Smooth muscle cell (in vitro differentiated cells): ENCODE measurements around the gene LAMB1. TPM values are rescaled to one million over a fixed set of nuclear protein-coding genes. Genes with fewer than 3 reads are reported as not detected.
A peak's percentile ranks its signal among the peaks of the same experiment; 100 is the strongest.

Experiments
- DNase-seq: peaks from one replicate; lab custom pipeline; 2025; ENCODE audit not compliant: unreplicated experiment; lab: John Stamatoyannopoulos, UW
- H2AFZ ChIP-seq: fragments of 200-600 bp; sonication (generic); 2 replicates; pipeline ENCODE4 v1.6.0; 2016; ENCODE audit warnings: antibody characterized with exemption, low read depth, mild to moderate bottlenecking
- H3F3A ChIP-seq: fragments of 200-600 bp; sonication (generic); 2 replicates; pipeline ENCODE4 v1.6.0; 2017; ENCODE audit warnings: antibody characterized with exemption, low read depth
- H3K27ac ChIP-seq: fragments of 200-600 bp; sonication (generic); 2 replicates; pipeline ENCODE4 v1.5.1; 2016; ENCODE audit warnings: low read depth, mild to moderate bottlenecking
- H3K27me3 ChIP-seq: fragments of 200-600 bp; sonication (generic); 2 replicates; pipeline ENCODE4 v1.6.1; 2016; ENCODE audit warnings: low read depth, mild to moderate bottlenecking
- H3K36me3 ChIP-seq: fragments of 200-600 bp; sonication (generic); 2 replicates; pipeline ENCODE4 v1.5.1; 2016; ENCODE audit warnings: low read depth
- H3K4me1 ChIP-seq: fragments of 200-600 bp; sonication (generic); 2 replicates; pipeline ENCODE4 v1.5.1; 2016; ENCODE audit warnings: low read depth
- H3K4me2 ChIP-seq: fragments of 200-600 bp; sonication (generic); 2 replicates; pipeline ENCODE4 v1.6.0; 2016; ENCODE audit warnings: mild to moderate bottlenecking
- H3K4me3 ChIP-seq: fragments of 200-600 bp; sonication (generic); 2 replicates; pipeline ENCODE4 v1.5.1; 2016; ENCODE audit warnings: mild to moderate bottlenecking
- H3K79me2 ChIP-seq: fragments of 200-600 bp; sonication (generic); 2 replicates; pipeline ENCODE4 v1.6.0; 2016; ENCODE audit warnings: low read depth, mild to moderate bottlenecking
- H3K9ac ChIP-seq: fragments of 200-600 bp; sonication (generic); 2 replicates; pipeline ENCODE4 v1.6.0; 2016; ENCODE audit warnings: low read depth
- H3K9me3 ChIP-seq: fragments of 200-600 bp; sonication (generic); replicated peaks from 2 replicates; pipeline ENCODE4 v1.5.1; 2016; ENCODE audit warnings: low read depth
- H4K20me1 ChIP-seq: fragments of 200-600 bp; sonication (generic); 2 replicates; pipeline ENCODE4 v1.6.0; 2016; ENCODE audit warnings: low read depth
- WGBS: methylation state at CpG from one replicate; pipeline ENCODE4 v1.1.7; 2016; ENCODE audit warnings: low lambda C conversion rate; 5-methylcytosine and 5-hydroxymethylcytosine counted together
- polyA plus RNA-seq: library from polyadenylated mRNA; unstranded; fragments of >200 nt; fragmentation: Nextera tagmentation; extraction: Ambion mirVana; gene quantifications from 2 replicates; pipeline ENCODE4 v1.2.1, GENCODE V29; 2016
- total RNA-seq: library from RNA; depleted of rRNA; stranded (reverse); fragments of >200 nt; gene quantifications from 2 replicates; pipeline ENCODE4 v1.2.3, GENCODE V29; 2014
- TF ChIP-seq, protein P1 (sequence below): fragments of 200-600 bp; sonication (generic); IDR thresholded peaks from 2 replicates; pipeline ENCODE4 v1.5.1; 2017; ENCODE audit warnings: borderline replicate concordance, mild to moderate bottlenecking, antibody characterized with exemption; ENCODE audit not compliant: insufficient read depth, poor library complexity, severe bottlenecking

LAMB1 gene
- total and polyA plus RNA-seq, 2 experiments from 2014 or later = 191 to 244 TPM

DNA sequence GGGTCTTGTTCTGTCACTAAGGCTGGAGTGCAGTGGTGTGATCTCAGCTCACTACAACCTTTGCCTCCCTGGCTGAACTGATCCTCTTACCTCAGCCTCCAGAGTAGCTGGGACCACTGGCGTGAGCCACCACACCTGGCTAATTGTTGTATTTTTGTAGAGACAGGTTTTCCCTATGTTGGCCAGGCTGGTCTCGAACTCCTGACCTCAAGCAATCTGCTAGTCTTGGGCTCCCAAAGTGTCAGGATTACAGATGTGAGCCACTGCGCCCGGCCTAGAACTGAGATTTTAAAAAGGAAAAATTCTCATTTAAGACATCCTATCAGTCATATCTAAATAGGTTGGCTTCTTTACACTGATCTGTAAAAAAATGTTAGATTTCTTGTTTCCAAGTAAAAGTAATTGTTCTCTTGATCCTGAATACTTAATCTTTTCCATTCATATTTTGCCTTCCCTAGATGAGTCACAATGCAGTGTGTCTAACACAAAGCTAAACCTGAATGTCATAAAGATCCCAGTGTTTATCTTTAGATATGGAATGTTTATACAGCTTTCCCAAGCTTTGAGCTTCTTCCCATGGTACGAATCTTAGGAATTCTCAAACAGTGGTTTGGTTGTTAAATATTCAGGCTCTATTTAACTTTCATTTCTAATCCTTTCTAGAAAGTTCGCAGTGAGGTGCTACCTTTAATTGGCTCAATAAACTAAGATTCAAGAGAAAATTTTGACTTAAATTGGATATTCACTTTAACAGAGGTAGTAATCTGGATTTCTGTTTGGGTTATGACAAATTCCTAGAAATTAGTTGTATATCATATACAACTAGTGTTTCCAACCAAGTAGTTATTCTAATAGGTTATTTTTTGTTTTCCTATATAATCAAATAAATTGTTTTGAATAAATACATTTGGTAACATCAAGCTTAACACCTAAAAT is 12.1 kb upstream of the LAMB1 start:
- no peak for DNase-seq
- TF ChIP-seq, protein P1, sequence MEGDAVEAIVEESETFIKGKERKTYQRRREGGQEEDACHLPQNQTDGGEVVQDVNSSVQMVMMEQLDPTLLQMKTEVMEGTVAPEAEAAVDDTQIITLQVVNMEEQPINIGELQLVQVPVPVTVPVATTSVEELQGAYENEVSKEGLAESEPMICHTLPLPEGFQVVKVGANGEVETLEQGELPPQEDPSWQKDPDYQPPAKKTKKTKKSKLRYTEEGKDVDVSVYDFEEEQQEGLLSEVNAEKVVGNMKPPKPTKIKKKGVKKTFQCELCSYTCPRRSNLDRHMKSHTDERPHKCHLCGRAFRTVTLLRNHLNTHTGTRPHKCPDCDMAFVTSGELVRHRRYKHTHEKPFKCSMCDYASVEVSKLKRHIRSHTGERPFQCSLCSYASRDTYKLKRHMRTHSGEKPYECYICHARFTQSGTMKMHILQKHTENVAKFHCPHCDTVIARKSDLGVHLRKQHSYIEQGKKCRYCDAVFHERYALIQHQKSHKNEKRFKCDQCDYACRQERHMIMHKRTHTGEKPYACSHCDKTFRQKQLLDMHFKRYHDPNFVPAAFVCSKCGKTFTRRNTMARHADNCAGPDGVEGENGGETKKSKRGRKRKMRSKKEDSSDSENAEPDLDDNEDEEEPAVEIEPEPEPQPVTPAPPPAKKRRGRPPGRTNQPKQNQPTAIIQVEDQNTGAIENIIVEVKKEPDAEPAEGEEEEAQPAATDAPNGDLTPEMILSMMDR = no peak
- no peaks in the 10 kb centered on the region for H4K20me1 ChIP-seq
- WGBS = 53% methylated on average over 6 of the region's 6 CpGs
- H3K27me3 ChIP-seq = no peaks in the 10 kb centered on the region
- no peak overlapping the region for H2AFZ ChIP-seq
- peak overlapping the region; percentile 30 for H3K27ac ChIP-seq
- peak overlapping the region; percentile 65 for H3K4me2 ChIP-seq
- no peak overlapping the region for H3K9ac ChIP-seq
- H3K36me3 ChIP-seq = no peaks in the 10 kb centered on the region
- H3K4me1 ChIP-seq = peaks cover 7% of the 10 kb centered on the region
- H3F3A ChIP-seq = peaks cover 17% of the 10 kb centered on the region
- H3K9me3 ChIP-seq = no peaks in the 10 kb centered on the region
- H3K4me3 ChIP-seq = no peak overlapping the region
- no peaks in the 10 kb centered on the region for H3K79me2 ChIP-seq

DNA sequence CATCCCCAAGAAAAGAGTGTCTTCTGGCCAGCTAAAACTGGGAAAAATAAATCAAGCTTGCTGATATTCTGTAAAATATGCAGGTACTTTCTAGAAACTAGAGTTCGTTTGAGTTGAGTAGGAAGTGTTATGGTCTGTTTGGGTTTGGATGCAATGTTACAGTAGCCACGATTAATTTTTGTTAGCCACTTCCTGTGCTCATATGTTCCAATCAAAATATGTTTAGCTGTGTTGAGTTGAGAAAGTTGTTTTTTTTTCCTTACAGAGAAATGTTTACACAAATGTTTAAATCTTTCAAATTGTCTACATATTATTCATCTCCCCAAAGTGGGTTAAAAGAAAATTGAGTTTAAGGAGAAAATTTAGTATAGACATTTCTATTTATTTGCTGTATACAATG is 11.3 kb upstream of the LAMB1 start:
- TF ChIP-seq, protein P1 = no peak
- Histone ChIP-seq H3K4me1 (peaks cover 7% of the 10 kb centered on the region), H3K9me3 (no peaks in the 10 kb centered on the region), H4K20me1 (no peaks in the 10 kb centered on the region), H3K9ac (no peak overlapping the region), H3K27me3 (no peaks in the 10 kb centered on the region), H3K4me2 (peak overlapping the region; percentile 44), H2AFZ (no peak overlapping the region), H3K36me3 (no peaks in the 10 kb centered on the region), H3K79me2 (no peaks in the 10 kb centered on the region), H3K4me3 (no peak overlapping the region), H3F3A (peaks cover 17% of the 10 kb centered on the region), H3K27ac (peak overlapping the region; percentile 30)
- no peak for DNase-seq
- WGBS = 66% methylated on average over 2 of the region's 2 CpGs

DNA sequence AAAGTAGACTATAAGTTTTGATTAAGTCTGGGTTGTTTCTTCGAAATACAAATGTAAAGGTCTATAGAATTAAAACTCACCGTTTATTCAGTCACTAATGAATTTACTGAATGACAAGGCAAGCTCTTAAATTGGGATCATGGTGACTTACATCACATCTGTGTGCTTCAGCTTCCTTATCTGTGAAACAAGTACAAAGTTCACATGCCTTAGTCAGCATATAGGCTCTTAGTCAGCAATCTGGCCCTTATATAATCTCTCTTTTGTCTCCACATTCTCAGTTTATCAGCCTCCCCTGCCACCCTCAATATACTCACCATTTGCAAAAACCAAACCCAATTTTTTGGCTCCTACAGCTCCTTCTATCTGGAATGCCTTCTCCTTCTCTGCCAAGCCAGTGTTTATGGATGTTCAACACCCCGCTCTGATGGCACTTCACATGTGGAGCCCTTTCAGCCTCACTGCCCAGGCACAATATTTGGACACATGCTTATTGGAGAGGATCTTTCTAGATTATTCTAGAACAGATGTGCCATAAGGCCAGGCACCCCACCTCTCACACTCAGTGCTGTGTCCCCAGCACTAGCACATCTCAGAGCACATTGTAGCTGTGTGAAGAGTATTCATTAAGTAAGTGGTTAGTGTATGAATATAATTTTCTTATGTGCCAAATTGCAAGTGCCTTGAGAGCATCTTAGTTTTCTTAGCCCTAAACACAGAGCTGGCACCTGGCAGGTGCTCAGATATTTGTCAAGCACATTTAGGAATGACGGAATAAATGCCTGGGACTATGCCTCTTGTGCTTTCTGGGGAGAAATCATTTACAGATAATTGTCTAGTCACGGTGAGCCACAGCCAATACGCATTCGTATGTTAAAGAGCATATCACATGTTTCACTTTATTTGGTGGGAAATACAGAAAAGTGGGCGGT is 9.8 kb upstream of the LAMB1 start:
- H3K36me3 ChIP-seq = no peaks in the 10 kb centered on the region
- H4K20me1 ChIP-seq = no peaks in the 10 kb centered on the region
- H3K9ac ChIP-seq = no peak overlapping the region
- no peaks in the 10 kb centered on the region for H3K79me2 ChIP-seq
- DNase-seq = no peak
- TF ChIP-seq, protein P1 = no peak
- peaks cover 17% of the 10 kb centered on the region for H3F3A ChIP-seq
- no peaks in the 10 kb centered on the region for H3K9me3 ChIP-seq
- no peak overlapping the region for H3K27ac ChIP-seq
- peak overlapping the region; percentile 11 for H3K4me2 ChIP-seq
- no peak overlapping the region for H2AFZ ChIP-seq
- no peak overlapping the region for H3K4me3 ChIP-seq
- peaks cover 7% of the 10 kb centered on the region for H3K4me1 ChIP-seq
- no peaks in the 10 kb centered on the region for H3K27me3 ChIP-seq
- WGBS = 80% methylated on average over 8 of the region's 8 CpGs
